ENCODE measurements around the gene RNF166. TPM values are rescaled to one million over a fixed set of nuclear protein-coding genes. Genes with fewer than 3 reads are reported as not detected.

Gene RNF166
- total and polyA plus RNA-seq, 2 of the 13 experiments (the other 11 are each of a cell fraction or from before 2014, with no cell fraction given) = 21.4 to 23.0 TPM

GRCh38 chr16:88686439-88687253, 19.6 kb downstream of the RNF166 start, which contains the start of gene SNAI3 (continued):
- TF ChIP-seq BHLHE40 (IDR thresholded peaks at IDR 0.05; ENCODE audit: low read length) (peak; percentile 86), TFDP1 (CRISPR knock-in tag; IDR thresholded peaks at IDR 0.05; ENCODE audit: borderline replicate concordance) (peak; percentile 65; the same call in 1 of the 2 replicates), NFYB (CRISPR knock-in tag; IDR thresholded peaks at IDR 0.05) (peak; percentile 77), BCL3 (CRISPR knock-in tag; IDR thresholded peaks at IDR 0.05) (peak; percentile 34; the same call in 1 of the 2 replicates), ZNF850 (CRISPR knock-in tag; conservative IDR thresholded peaks at IDR 0.05) (no peak), HNF1A (IDR thresholded peaks at IDR 0.05; ENCODE audit: low read depth) (no peak), HNF1A (CRISPR knock-in tag; IDR thresholded peaks at IDR 0.05; ENCODE audit: borderline replicate concordance) (0 out of 2 replicates have a peak, but pooled peaks have one; percentile 37), ATF7-NPFF (CRISPR knock-in tag; IDR thresholded peaks at IDR 0.05; ENCODE audit: low read depth) (peak; percentile 51; the same call in 1 of the 2 replicates), ZBTB40 (IDR thresholded peaks at IDR 0.05) (no peak), ZBTB40 (CRISPR knock-in tag; IDR thresholded peaks at IDR 0.05) (peak; percentile 63), ZNF446 (CRISPR knock-in tag; IDR thresholded peaks at IDR 0.05) (peak; percentile 75)
